Pulmonary artery endothelial cell (primary cell): ENCODE data around the gene GIGYF1. TPM values are rescaled to one million over a fixed set of nuclear protein-coding genes. Genes with fewer than 3 reads are reported as not detected.
"Not testable (repeated sequence)": the region's sequence is repeated elsewhere in the genome, so short reads cannot be mapped to it uniquely, and the experiment has no call there.

Experiments
- DNase-seq: peaks from one replicate; pipeline ENCODE4 v3.0.0-alpha.2; 2011; ENCODE audit warnings: low read depth, low spot score
- total RNA-seq: library from RNA; depleted of rRNA; stranded (reverse); fragments of >200 nt; gene quantifications from 2 replicates; pipeline ENCODE4 v1.2.3, GENCODE V29; 2014

Gene GIGYF1
- total RNA-seq, 1 donor from 2014 or later, result 15.8 TPM

DNA sequence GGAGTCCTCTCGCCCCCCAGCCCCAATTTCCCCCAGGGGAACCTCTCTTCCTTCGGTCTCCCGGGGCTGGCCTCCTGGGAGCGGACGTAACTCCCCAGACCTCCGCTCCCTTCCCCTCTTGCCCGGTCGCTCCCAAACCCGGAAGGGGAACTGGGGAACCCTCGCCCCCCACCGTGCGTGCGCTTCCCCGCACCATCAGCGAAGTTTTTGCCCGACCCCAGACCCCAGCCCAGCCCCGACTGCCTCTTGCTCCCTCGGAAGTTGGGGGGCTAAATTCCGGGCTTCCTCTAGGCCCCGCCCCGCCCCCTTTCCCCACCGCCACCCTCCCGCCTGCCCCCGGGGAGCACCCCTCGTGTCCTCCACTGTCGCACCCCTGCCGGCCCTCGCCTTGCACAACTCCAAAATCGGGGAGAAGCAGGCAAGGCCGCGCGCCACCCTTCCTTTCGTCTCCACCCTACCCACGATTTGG lies 20.1 kb downstream of the GIGYF1 start:
- DNase-seq, result no peak

GRCh38 chr7:100673302-100673941 lies 20.6 kb downstream of the GIGYF1 start, which contains the start of gene GNB2:
GNB2 (plus strand) TSS chr7:100673740; CDS start chr7:100676266, 2,526 bp downstream.
- DNase-seq, result peak; percentile 98

DNA sequence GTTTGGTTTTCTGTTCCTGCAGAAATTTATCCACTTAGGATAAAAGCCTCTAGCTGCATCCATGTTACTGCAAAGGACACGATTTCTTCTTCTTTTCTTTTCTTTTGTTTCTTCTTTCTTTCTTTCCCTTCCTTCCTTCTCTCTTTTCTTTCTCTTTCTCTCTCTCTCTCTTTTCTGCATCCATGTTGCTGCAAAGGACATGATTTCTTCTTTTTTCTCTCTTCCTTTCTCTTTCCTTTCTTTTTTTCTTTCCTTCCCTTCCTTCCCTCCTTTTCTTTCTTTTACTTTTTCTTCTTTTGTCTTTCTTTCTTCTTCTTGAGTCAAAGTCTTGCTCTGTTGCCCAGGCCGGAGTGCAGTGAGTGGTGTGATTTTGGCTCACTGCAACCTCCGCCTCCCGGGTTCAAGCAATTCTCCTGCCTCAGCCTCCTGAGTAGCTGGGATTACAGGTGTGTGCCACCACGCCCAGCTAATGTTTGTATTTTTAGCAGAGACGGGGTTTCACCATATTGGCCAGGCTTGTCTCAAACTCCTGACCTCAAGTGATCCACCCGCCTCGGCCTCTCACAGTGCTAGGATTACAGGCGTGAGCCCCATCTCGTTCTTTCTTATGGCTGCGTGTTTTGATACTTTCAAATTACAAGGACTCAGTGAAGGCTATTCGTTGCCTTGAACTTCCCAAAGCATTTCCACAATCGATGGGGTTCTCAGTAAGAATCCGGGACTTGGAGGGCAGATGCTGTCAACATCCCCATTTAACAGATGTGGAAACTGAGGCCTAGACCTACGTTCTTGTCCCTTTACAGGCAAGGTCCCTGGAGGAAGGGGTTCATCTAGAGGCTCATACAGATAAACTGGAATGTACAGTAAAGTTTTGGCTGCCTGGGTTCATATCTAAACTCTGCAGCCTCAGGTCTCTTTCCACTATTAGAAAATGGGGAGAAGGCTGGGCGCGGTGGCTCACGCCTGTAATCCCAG lies 22.4 kb downstream of the GIGYF1 start:
- no peak for DNase-seq

- DNase-seq, result no peak
Measured at GRCh38 chr7:100670074-100670473, 24.0 kb downstream of the GIGYF1 start.

GRCh38 chr7:100669106-100669505 lies 24.9 kb downstream of the GIGYF1 start:
- DNase-seq, result not testable (repeated sequence)

GRCh38 chr7:100668069-100668449 lies 26.0 kb downstream of the GIGYF1 start:
- no peak for DNase-seq

- no peak for DNase-seq
Measured at GRCh38 chr7:100667331-100668068, 26.6 kb downstream of the GIGYF1 start.

- DNase-seq, result no peak
Measured at GRCh38 chr7:100665168-100665726, 28.8 kb downstream of the GIGYF1 start.

- DNase-seq, result not testable (repeated sequence)
Measured at GRCh38 chr7:100662194-100662776, 31.8 kb downstream of the GIGYF1 start.

GRCh38 chr7:100655908-100656674 lies 38.0 kb downstream of the GIGYF1 start, which contains the start of gene ACTL6B:
ACTL6B (minus strand) TSS chr7:100656448; CDS start chr7:100656354, 94 bp downstream.
- no peak for DNase-seq

GRCh38 chr7:100654908-100655831 lies 38.9 kb downstream of the GIGYF1 start:
- no peak for DNase-seq

GRCh38 chr7:100649826-100650565 lies 44.1 kb downstream of the GIGYF1 start:
- DNase-seq, result no peak

DNA sequence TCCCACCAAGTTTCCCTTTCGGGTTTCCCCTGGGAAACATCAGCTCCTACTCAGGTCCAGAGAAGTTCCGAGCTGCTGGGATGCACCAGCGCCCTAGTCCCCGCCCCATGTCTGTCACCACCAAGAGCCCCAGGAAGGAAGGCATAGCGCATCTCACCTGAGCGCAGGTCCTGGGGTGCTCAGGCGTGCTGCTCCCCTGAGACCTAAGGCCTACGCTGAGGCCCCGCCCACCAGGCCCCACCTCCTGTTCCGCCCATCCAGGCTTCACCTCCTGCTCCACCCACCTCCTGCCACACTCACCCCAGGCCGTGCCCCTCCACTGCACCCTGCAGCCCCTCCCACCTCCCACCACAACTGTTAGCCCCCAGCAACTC lies 51.5 kb downstream of the GIGYF1 start:
- no peak for DNase-seq

GRCh38 chr7:100641860-100642533 lies 52.1 kb downstream of the GIGYF1 start:
- DNase-seq, result no peak

DNA sequence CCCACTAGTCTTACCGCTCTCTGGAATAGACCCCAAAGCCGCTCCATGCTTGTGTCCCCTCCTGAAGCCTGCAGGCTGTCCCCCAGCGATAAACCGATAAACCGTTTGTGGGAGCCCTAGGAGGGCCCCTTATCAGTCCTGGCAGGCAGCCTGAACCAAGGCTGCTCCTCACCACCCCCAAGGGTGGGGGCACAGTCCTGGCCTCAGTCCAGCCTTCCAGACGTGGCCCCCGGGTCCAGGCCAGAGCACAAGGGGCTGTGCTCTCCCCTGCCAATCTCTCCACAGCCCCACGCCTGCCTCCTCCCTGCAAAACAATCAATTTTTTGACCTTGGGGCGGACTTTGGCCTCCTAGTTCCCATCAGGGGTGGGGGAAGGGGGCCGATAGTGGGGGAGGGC lies 52.6 kb downstream of the GIGYF1 start, which contains the start of gene TFR2:
Gene TFR2 (minus strand): TSS at position 90 of the 397 bp plus-strand sequence. CDS start 43 bp downstream, at position 47.
- no peak for DNase-seq

- no peak for DNase-seq
Measured at GRCh38 chr7:100640517-100641440, 53.3 kb downstream of the GIGYF1 start.
